GM21529 (cell line): Measurements from ENCODE around the gene RTTN.
"Not testable (repeated sequence)": the region's sequence is repeated elsewhere in the genome, so short reads cannot be mapped to it uniquely, and the experiment has no call there.

Experiments
- ATAC-seq: cut with Tn5 transposase; IDR thresholded peaks from one replicate; pipeline ENCODE4 v1.9.1; 2021; ENCODE audit not compliant: unreplicated experiment

Gene RTTN

GRCh38 chr18:69982417-69982816 is 223.1 kb downstream of the RTTN start:
- ATAC-seq, result no peak

- ATAC-seq, result peak; percentile 28
Observed at GRCh38 chr18:69981948-69982347, 223.5 kb downstream of the RTTN start.

- peak; percentile 27 for ATAC-seq
Observed at GRCh38 chr18:69980982-69981804, 224.3 kb downstream of the RTTN start.

- ATAC-seq, result no peak
Observed at GRCh38 chr18:69980509-69980908, 225.0 kb downstream of the RTTN start.

GRCh38 chr18:69978732-69979715 is 226.5 kb downstream of the RTTN start:
- peak; percentile 86 for ATAC-seq

GRCh38 chr18:69975294-69975693 is 230.2 kb downstream of the RTTN start:
- ATAC-seq, result not testable (repeated sequence)

GRCh38 chr18:69974365-69974764 is 231.1 kb downstream of the RTTN start:
- no peak for ATAC-seq

GRCh38 chr18:69969491-69969890 is 236.0 kb downstream of the RTTN start:
- ATAC-seq, result no peak

- peak; percentile 52 for ATAC-seq
Observed at GRCh38 chr18:69968039-69968438, 237.4 kb downstream of the RTTN start.

GRCh38 chr18:69963196-69963595 is 242.3 kb downstream of the RTTN start:
- ATAC-seq, result no peak

- ATAC-seq, result no peak
Observed at GRCh38 chr18:69961718-69962117, 243.8 kb downstream of the RTTN start.

- peak; percentile 60 for ATAC-seq
Observed at GRCh38 chr18:69958422-69958821, 247.1 kb downstream of the RTTN start.

GRCh38 chr18:69957747-69958146 is 247.7 kb downstream of the RTTN start:
- ATAC-seq, result no peak

- ATAC-seq, result peak; percentile 15
Observed at GRCh38 chr18:69956665-69957620, 248.5 kb downstream of the RTTN start.

- ATAC-seq, result peak; percentile 18
Observed at GRCh38 chr18:69956057-69956456, 249.4 kb downstream of the RTTN start.

- ATAC-seq, result peak; percentile 31
Observed at GRCh38 chr18:69954719-69955480, 250.6 kb downstream of the RTTN start.

- ATAC-seq, result no peak
Observed at GRCh38 chr18:69953191-69953590, 252.3 kb downstream of the RTTN start.
